Colonic mucosa (tissue), 4 donors: Measurements from ENCODE around the gene CMIP. TPM values are rescaled to one million over a fixed set of nuclear protein-coding genes. Genes with fewer than 3 reads are reported as not detected.

Experiments
- DNase-seq: peaks from one replicate; pipeline ENCODE4 v3.0.0-alpha.2; 2020
- H3K27ac ChIP-seq: fragments of 200-600 bp; one replicate; pipeline ENCODE4 v1.8.0; 2021
- H3K27me3 ChIP-seq: fragments of 200-600 bp; one replicate; pipeline ENCODE4 v1.8.0; 2021
- H3K36me3 ChIP-seq: fragments of 200-600 bp; one replicate; pipeline ENCODE4 v1.8.0; 2021
- H3K4me1 ChIP-seq: fragments of 200-600 bp; one replicate; pipeline ENCODE4 v1.8.0; 2021; ENCODE audit warnings: mild to moderate bottlenecking
- H3K4me3 ChIP-seq: fragments of 200-600 bp; one replicate; pipeline ENCODE4 v1.8.0; 2021
- H3K9ac ChIP-seq, 2 donors: one replicate each; pipeline ENCODE4 v1.7.0; 2013; ENCODE audit warnings: control low read depth in 2 of 2, low read depth in 2 of 2, low read length in 2 of 2
- H3K9me3 ChIP-seq: fragments of 200-600 bp; one replicate; pipeline ENCODE4 v1.8.0; 2021
- intact Hi-C: fragments of 100-400 bp; cut with DNase I; formaldehyde crosslinking; loops from one replicate; pipeline ENCODE4 v1.14.1; 2022
- total RNA-seq, 2 donors: library from RNA; stranded (reverse); fragmentation: NEBNext Ultra II Directional in 1 of 2; extraction: Animal tissue kit (Norgen Biotek cat#: 25700) in 1 of 2; gene quantifications; one replicate each; pipeline ENCODE4 v1.2.1, GENCODE V29; 2021
- TF ChIP-seq, protein P1 (sequence below): fragments of 200-600 bp; IDR thresholded peaks from one replicate; pipeline ENCODE4 v1.8.0; 2022; ENCODE audit warnings: antibody characterized with exemption, mild to moderate bottlenecking
- donor health status: healthy.
- donor health status: DM: no; HTN: no; CAD: no.
- donor health status: DM: no; HTN: no; CAD: no.

CMIP gene
- total RNA-seq, 2 donors from 2014 or later: 83.4 to 107 TPM

GRCh38 chr16:81526199-81526598 lies 81.6 kb downstream of the CMIP start:
- H3K36me3 ChIP-seq: no peaks in the 10 kb centered on the region
- intact Hi-C loops: no loop called here
- no peak overlapping the region for H3K9ac ChIP-seq
- DNase-seq: no peak
- H3K27me3 ChIP-seq: no peaks in the 10 kb centered on the region
- no peaks in the 10 kb centered on the region for H3K9me3 ChIP-seq
- no peak overlapping the region for H3K4me3 ChIP-seq
- H3K4me1 ChIP-seq: no peaks in the 10 kb centered on the region
- TF ChIP-seq, protein P1, sequence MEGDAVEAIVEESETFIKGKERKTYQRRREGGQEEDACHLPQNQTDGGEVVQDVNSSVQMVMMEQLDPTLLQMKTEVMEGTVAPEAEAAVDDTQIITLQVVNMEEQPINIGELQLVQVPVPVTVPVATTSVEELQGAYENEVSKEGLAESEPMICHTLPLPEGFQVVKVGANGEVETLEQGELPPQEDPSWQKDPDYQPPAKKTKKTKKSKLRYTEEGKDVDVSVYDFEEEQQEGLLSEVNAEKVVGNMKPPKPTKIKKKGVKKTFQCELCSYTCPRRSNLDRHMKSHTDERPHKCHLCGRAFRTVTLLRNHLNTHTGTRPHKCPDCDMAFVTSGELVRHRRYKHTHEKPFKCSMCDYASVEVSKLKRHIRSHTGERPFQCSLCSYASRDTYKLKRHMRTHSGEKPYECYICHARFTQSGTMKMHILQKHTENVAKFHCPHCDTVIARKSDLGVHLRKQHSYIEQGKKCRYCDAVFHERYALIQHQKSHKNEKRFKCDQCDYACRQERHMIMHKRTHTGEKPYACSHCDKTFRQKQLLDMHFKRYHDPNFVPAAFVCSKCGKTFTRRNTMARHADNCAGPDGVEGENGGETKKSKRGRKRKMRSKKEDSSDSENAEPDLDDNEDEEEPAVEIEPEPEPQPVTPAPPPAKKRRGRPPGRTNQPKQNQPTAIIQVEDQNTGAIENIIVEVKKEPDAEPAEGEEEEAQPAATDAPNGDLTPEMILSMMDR: no peak
- H3K27ac ChIP-seq: no peak overlapping the region

DNA sequence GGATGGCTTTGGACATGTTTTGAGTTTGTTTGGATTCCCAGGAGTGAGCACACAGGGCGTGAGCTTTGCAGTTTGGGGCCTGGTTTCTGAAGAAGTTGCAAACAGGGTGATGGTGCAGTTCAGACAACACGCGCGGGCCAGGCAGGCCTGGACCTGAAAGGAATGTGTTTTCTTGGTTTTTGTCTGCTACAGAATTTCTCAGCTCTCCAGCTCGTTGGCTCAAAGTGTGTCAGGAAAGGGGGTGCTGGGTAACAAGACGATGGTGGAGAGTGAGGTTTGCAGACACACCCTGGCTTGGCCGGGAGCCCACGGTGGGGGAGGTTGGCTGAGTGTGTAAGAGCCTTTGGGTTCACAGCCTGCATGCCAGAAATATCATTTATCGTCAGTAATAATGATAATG lies 82.3 kb downstream of the CMIP start:
- Histone ChIP-seq H3K27me3 (no peaks in the 10 kb centered on the region), H3K4me3 (no peak overlapping the region), H3K27ac (no peak overlapping the region), H3K9ac (no peak overlapping the region), H3K9me3 (no peaks in the 10 kb centered on the region), H3K36me3 (no peaks in the 10 kb centered on the region), H3K4me1 (no peaks in the 10 kb centered on the region)
- DNase-seq: no peak
- TF ChIP-seq, protein P1: no peak
- intact Hi-C loops: no loop called here

DNA sequence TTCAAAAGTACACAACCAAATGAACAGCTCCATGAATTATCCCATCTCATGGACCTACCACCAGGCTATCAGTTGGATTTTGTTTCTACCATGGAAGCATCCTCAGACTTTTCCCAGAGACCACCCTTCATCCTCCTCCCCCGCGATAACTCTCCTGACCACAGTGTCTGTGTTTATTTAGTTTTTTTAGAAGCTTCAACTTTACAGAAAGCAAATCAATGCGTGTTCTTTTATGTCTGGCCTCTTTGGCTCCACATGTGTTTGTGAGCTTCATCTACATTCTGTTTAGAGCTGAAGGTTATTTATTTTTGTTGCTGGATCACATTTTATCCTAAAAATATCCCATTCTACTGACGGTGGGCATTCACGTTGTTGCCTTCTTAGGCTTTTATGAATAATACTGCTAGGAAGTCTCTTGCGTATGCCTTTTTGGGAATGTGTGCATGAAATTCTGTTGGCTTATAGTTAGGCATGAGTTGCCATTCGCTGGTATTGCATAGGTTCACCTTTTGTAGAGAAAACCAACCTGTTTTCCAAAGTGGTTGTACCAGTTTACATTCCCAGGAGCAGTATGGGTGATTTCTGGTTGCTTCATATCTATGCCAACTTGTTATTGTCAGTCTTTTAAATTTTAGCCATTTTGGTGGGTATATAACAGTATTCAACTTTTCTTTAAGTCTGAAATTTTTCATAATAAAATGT lies 83.0 kb downstream of the CMIP start:
- Histone ChIP-seq H3K36me3 (no peaks in the 10 kb centered on the region), H3K4me3 (no peak overlapping the region), H3K9me3 (no peaks in the 10 kb centered on the region), H3K9ac (no peak overlapping the region), H3K27me3 (no peaks in the 10 kb centered on the region), H3K27ac (no peak overlapping the region), H3K4me1 (no peaks in the 10 kb centered on the region)
- intact Hi-C loops: no loop called here
- TF ChIP-seq, protein P1: no peak
- DNase-seq: no peak

DNA sequence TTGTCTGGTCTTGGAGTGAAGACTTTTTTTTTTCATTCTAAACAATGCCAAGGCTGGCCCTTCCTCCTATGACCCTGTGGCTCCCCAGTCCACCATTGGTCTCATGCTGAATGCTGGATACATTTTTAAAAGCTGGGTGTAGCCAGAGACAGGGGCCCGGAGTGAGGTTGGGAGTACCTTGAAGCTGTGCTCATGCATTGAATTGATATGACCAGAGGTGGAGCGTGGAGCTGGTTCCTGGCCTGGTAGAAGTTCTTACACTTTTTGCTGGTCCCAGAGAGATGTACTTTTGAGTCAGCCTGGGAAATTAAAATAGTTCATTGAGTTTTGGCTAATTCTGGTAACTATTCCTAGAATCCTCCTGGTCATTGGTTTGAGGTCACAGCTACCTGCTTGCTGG lies 83.6 kb downstream of the CMIP start:
- H3K9ac ChIP-seq: no peak overlapping the region
- H3K27me3 ChIP-seq: no peaks in the 10 kb centered on the region
- H3K27ac ChIP-seq: no peak overlapping the region
- no peak for DNase-seq
- no peak overlapping the region for H3K4me3 ChIP-seq
- TF ChIP-seq, protein P1: no peak
- no peaks in the 10 kb centered on the region for H3K36me3 ChIP-seq
- intact Hi-C loops: no loop called here
- H3K9me3 ChIP-seq: no peaks in the 10 kb centered on the region
- H3K4me1 ChIP-seq: no peaks in the 10 kb centered on the region

DNA sequence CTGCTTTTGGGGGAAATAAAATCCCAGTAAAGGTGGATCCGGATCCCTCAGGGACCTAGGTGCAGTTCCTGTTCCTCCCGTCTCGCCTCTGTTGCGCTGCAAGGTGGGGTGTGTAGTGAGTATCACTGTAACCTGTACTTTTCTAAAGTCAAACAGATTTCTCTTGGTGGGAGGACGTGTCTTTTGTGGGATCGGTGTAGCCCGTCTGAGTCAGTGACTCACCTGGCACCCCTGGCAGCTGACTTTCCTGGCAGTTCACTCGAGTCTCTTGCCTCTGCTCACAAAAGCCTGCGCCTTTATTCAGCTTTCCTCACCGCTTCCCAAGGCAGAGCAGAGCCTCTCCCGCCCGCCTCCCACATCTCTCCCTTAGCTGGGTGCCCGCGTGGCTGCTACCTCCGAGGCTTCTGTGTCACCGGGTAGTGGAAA lies 85.7 kb downstream of the CMIP start:
- Histone ChIP-seq H3K36me3 (no peaks in the 10 kb centered on the region), H3K4me3 (no peak overlapping the region), H3K9me3 (no peaks in the 10 kb centered on the region), H3K4me1 (peaks cover 8% of the 10 kb centered on the region), H3K9ac (no peak overlapping the region), H3K27ac (no peak overlapping the region), H3K27me3 (no peaks in the 10 kb centered on the region)
- no peak for DNase-seq
- intact Hi-C loops: no loop called here
- TF ChIP-seq, protein P1: no peak
